NCI-H1105 treated with DMSO at 0.1 percent for 48 hours (cell line): ENCODE results near the gene LYRM7.
"Not testable (repeated sequence)": the region's sequence is repeated elsewhere in the genome, so short reads cannot be mapped to it uniquely, and the experiment has no call there.

ENCODE experiments used
- DNase-seq: peaks from one replicate; lab custom pipeline; 2025; lab: John Stamatoyannopoulos, UW

The LYRM7 gene

DNA sequence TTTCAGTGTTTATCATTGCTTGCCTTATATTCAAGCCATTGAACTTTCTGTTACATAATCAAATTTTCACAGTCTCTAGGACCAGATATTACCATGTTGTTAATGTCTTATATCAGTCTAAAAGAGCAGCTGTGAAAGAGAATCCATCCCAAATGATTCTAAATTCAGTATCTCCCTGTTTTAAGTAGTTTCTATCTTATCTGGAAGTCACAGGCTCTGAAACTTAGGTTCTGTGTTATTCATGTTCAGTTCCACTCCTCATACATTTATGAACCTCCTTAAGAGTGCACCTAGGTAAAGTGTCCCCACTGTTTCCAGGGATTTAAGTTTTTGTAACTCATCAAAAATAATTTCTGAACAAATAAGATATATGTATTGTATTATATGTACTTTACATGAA, 9.7 kb downstream of the LYRM7 start:
- DNase-seq: no peak

DNA sequence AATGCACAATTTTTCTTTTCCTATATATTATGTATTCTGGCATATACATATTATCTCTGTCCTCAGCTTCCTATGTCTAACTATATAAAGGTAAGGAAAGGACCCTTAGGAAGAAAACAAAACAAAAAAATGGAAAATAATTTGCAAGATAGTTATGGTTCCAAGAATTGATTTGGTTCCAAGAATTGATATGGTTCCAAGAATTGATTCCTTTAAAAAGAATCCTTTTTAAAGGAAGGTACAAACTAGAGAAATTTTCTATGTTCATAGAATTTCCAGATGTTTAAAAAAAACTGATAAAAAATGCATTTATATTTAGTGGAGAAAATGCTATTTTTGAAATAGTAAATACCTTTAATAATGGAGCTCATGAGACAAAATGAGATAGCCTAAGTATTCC, 12.1 kb downstream of the LYRM7 start:
- no peak for DNase-seq

DNA sequence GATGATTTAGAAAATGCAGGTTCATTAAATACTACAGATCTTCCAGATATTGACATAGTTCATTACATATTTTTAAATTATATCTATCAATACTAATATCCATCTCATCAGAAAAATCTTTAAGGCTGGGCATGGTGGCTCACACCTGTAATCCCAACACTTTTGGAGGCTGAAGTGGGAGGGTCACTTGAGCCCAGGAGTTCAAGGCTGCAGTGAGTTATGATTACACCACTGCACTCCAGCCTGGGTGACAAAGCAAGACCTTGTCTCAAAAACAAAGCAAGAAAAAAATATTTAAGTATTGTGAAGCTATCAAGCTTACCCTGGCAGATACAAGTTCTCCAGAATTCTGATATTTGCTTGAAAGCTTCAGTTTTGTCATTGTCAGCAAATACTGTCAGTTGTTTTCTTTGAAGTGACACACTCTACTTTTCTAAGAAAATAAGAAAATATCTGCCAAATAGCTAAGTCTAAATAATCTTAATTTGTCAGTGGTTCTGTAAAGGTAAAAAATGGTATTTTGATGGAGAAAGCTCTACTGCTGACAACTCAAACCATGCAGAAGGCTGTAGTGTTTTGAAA, 14.9 kb downstream of the LYRM7 start:
- DNase-seq: no peak

DNA sequence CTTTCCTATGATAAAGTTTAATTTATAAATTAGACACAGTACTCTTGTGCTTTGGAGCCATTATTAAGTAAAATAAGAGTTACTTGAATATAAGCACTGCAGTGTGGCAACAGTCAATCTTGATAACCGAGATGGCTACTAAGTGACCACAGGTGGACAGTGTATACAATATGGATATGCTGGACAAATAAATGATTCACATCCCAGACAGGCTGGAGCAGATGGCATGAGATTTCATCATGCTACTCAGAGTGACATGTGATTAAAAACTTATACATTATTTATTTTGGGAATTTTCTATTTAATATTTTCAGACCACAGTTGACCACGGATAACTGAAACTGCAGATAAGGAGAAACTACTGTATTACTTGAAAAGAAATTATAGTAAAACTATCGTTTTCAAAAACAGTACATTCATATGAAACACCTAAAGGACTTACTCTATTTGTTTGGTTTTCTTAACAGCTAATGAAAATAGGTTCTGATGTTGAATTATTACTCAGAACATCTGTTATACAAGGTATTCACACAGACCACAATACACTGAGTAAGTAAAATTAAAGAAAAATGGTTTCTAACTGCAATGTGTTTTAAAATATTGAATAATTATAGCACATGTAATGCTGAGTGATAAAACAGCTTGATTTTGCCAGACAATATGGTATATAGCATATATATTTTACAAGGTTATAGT, 16.0 kb downstream of the LYRM7 start:
- DNase-seq: no peak

DNA sequence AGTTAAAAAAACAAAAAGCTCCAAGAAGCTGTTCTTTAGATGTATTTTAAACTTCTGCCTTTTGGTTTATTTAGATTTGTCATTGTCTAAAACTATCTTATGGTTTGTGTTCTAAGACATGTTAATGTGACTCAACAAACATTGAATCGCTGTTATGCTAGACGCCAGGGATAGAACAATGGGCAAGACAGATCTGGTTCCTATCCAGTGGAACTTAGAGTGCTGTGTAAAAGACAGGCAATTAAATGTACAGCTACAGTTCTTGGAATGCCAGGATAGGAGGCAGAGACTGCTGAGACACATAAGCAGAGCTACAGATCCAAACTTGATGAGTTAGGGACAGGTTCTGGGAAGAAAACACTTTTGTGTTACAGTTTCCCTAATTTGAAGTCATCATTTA, 22.4 kb downstream of the LYRM7 start:
- DNase-seq: no peak

DNA sequence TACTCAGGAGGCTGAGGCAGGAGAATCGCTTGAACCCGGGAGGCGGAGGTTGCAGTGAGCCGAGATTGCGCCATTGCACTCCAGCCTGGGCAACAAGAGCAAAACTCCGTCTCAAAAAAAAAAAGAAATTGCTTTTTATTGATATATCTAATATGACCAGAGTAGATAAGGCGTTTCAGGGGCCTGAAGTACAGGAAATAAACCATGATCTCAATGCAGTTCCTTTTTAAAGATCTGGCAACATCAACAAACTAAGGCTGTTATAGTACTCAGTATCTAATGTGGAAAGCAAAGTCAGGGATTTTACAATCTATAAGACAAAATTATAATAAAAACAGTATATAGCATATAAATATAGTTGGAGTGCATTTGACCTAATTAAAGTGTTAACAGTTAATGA, 23.2 kb downstream of the LYRM7 start:
- not testable (repeated sequence) for DNase-seq

DNA sequence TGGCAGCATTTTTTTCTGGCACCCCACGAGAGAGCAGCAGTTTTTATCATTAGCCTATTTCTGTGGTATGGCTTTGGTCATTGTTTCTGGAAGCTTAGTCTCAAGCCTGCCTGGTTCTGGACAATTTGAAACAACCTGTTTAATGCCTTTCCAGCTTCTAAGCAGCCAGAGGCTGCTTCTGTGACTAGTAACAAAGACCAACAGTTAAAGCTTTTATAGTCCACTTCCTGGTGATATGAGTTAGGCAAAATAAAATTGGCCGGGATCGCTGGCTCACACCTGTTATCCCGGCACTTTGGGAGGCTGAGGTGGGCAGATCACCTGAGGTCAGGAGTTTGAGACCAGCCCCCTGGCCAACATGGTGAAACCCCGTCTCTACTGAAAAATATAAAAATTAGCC, 24.0 kb downstream of the LYRM7 start:
- DNase-seq: no peak

DNA sequence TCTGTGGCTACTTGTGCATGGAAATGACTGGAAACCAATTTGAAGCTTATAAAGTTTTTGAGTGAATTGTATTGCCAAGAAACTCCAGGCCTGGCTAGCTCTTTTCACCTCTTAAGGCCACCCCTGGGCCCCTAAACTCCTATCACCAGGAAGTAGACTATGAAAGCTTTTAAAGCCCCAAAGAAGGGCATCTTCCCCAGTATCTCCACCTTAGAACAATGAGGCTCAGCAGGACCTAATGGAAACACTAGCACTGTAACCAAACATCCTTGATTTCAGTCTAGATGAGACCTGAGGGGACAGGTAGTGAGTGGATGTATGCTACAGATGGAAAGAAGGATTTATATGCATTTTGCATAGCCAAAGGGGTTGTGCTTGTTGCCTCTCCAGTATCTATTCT, 25.0 kb downstream of the LYRM7 start:
- no peak for DNase-seq

DNA sequence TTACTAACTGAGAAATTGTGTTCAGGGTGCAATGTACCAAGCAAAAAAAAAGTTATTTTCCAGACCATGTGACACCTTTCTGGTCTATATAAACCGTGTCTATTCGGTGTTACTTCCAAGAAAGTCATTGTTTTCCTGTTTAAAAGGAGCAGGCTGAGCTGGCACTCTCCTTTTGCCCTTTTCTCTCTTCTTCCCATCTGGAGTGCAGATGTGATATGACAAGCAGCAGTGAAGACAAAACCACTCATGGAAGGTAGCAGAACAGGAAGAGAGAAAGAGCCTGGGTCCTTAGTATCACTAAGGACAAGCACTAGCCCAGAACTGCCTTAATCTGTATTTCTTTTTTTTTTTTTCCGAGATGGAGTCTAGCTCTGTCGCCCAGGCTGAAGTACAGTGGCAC, 25.6 kb downstream of the LYRM7 start:
- DNase-seq: no peak

DNA sequence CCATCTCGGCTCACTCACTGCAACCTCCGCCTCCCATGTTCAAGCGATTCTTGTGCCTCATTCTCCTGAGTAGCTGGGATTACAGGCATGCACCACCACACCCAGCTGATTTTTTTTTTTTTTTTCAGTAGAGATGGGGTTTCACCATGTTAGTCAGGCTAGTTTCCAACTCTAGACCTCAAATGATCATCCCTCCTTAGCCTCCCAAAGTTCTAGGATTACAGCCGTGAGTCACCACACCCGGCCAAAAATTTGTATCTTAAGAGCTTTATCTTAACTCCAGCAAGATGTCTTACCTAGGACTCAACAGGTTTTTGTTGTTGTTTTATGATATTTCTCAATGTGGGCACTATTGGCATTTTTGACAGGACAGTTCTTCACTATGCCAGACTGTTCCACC, 27.9 kb downstream of the LYRM7 start:
- no peak for DNase-seq

DNA sequence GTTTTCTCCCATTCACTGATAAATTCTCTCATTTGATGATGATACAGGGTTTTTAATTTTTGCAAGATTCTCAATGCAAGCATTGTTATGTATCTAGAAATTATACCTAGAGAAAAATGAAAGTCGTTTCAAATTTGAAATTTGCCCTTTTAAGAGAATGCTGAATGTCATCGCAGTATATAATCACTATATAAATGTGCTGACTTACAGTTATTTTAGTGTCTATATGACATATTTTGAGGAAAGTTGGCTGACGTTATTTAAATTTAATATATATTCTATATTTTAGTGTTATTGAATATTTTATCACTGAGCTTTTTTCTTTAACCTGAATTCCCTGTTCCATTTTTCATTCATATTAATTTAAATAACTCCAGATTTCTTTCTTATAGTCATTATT, 29.8 kb downstream of the LYRM7 start:
- no peak for DNase-seq

DNA sequence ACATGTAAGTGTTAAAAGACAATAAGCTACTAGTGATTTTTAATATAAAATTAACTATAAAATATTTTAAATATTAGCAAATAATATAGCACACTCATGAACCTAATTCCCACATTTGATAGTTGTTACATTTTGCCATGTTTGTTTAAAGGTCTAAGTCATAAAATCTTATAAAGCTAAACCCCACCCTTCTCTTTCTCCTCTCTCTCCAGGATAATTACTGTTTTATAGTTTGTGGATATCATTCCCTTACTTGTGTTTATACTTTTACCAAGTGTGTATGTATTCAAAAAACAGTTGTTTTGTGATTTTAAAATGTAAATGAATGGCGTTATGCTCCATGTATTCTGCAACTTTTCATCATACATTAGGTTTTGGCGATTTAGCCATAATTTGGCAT, 34.2 kb downstream of the LYRM7 start:
- DNase-seq: no peak

DNA sequence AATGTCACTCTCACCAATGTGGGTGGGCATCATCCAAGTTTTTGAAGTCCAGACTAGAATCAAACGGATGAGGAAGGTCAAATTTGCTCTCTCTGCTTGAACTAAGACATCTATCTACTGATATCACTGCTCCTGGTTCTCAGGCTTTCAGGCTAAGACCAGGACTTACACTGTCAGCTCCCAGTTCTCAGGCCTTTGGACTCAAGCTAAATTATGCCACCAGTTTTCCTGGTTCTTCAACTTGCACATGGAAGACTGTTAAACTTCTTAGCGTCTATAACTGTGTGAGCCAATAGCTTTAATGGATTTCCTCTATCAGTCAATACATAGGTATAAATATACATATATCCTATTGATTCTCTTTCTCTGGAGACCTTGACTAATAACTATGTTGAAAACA, 35.3 kb downstream of the LYRM7 start:
- no peak for DNase-seq

DNA sequence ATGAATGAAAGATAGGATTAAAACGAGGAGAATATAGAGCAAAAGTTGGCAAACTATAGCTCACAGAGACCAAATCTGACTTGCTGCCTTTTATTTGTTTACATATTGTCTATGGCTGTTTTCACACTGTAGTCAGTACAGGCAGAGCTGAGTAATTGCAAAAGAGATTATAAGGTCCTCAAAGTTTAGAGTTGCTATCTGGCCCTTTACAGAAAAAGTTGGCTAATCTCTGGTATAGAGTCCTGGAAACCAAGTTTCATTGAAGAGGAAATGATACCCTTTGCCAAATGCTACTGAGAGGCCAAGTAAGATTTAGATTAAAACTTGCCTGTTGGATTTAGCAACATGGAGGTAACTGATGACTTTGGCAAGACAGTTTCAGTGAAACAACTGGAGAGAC, 36.0 kb downstream of the LYRM7 start:
- no peak for DNase-seq

DNA sequence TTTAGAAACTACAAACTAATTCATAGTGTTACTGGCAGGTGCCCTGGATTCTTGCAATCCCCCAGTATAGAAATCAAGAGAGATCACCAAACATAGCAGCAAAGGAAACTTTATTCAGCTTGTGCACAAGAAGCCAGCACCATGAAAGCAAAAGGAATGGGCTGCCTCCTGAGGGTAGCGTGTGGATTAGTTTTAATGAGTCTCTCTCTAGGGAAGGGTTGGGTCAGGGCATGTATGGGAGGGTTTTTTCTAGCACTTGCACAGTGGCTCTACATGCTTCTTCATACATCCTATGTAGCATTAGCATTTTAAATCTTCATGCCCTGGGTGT, 38.4 kb downstream of the LYRM7 start:
- DNase-seq: no peak

DNA sequence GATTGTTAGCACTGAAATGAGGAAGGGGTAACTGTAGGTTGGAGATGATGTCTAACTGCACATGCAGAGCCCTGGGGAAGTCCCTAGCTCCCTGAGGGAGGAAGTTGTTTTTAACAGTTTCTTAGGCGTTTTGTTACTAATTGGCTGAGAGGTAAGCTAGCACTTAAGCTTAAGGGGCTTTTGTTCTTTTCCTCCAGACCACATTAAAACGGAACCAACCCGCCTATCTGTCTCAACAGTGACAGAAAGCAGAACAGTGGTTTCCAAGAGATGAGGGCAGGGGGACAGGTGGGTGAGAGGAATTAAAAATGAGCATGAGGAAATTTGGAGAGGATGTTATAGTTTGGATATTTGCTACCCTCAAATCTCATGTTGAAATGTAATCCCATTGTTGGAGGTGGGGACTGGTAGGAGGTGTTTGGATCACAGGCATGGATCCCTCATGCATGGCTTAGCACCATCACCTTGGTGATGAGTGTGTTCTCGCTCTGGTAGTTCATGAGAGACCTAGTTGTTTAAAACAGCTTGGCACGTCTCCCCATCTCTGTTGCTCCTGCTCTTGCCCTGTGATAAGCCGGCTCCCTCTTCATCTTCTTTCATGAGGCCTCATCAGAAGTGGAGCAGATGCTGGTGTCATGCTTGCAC, 38.9 kb downstream of the LYRM7 start:
- no peak for DNase-seq

DNA sequence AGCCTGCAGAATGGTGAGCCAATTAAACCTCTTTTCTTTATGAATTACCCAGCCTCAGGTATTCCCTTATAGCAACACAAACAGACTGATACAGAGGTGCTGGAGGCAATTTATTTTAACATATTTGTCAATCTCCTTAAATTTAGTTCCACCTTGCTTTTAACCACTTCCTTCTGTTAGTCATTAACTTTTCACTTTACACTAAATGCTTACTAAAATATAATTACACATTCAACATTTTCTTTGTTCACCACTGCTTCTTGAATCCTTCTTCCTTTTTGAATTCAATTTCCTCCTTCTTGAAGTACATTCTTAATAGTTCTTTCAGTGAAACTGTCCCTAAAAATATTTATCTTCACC, 39.4 kb downstream of the LYRM7 start:
- DNase-seq: no peak

DNA sequence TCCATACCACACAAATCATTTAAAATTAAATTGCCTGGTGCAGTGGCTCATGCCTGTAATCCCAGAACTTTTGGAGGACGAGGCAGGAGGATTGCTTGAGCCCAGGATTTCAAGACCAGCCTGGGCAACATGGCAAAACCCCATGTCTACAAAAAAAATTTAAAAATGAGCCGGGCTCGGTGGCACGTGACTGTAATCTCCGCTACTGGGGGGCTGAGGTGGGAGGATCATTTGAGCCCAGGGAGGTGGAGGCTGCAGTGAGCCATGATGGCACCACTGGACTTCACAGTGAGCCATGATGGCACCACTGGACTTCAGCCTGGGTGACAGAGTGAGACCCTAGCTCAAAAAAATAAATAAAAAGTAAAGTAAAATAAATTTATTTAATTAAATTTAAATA, 40.9 kb downstream of the LYRM7 start:
- no peak for DNase-seq

DNA sequence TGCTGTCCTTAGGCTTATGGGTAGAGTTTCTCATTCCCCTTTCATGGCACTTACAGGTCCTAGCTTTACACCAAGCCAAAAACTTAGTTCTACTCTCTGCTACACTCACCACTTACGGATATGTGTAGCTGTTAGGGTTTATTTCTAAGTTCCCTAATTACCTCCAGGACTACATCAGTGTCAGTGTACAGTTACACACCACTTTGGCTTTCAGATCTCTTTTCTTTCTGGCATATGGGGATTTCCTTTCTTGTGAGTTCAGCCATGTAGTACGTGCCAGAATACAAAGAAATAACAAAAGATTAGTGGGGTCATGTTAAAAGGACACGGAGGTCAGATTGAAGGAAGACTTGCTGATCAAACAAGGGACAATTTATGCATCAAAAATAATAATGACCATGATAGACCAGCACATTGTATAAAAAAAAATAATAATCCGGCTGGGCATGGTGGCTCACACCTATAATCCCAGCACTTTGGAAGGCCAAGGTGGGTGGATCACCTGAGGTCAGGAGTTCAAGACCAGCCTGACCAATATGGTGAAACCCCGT, 41.8 kb downstream of the LYRM7 start:
- no peak for DNase-seq

DNA sequence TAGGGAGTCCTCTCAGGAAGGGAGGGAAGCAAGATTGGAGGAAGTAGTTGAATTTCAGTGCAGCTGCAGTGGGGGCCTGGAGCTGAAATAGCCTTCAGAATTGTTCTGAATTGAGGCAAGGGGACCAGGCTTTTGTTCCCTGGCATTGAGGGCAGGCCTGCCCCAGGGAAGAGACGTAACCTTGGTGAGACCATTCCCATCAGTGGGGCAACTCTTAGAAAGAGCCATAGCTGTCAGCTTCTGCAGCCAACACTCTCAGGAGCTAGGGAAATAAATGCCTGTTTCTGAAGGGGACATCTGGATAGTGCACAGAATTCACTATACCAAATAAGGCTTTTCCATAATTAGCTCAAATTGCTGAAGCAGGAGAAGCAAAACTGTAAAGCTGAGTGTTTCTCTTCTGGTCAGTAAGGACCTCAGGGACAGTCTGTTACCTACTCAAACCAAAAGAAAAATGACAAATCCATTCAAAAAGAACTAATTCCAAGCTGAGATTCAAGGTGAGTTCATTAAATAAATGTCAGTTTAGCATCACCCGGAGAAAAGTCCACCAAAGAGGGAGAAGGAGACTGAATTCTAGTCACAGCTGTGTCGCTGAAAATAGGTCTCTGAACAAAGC, 44.0 kb downstream of the LYRM7 start:
- DNase-seq: no peak

DNA sequence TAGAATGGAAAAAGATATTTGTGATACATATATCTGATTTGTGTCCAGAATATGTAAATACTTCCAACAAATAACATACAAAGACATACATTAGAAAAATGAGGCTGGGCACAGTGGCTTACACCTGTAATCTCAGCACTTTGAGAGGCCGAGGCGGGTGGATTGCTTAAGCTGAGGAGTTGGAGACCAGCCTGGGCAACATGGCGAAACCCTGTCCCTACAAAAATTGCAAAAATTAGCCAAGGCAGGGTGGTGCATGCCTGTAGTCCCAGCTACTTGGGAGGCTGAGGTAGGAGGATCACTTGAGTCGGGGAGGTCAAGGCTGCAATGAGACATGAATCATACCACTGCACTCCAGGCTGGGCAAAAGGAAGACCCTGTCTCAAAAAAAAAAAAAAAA, 47.0 kb downstream of the LYRM7 start:
- no peak for DNase-seq

DNA sequence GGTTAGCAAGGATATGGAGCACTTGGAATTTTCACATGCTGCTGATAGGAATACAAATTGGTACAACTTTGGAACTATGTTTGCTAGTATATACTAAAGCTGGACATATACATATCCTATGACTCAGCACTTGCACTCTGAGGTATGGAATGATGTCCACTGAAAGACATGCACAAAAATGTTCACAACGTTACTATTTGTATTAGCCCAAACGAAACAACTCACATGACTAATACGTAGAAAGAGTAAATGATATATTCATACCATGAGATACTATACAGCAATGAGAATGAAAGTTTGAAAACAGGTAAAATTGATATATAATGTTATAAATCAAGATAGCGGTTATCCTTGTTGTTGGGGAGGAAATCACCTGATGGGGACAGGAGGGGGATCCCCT, 47.6 kb downstream of the LYRM7 start:
- no peak for DNase-seq

DNA sequence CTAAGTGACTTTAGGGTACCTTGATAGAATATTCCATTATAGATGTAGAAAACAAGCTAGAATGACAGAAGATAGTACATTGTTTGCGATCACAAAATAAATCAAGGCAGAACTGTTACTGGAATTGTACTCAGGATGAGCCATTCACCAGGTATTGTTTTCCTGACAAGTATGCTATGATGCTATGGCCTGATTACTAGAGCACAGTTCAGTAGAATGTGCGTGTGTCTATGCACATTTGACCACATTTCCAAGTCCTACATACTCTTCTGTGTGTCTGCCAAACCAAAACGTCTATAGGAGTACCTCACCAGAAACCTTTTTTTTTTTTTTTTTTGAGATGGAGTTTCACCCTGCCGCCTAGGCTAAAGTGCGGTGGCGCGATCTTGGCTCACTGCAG, 49.8 kb downstream of the LYRM7 start:
- no peak for DNase-seq
